ENCODE results near the gene GAPT.

GAPT gene

DNA sequence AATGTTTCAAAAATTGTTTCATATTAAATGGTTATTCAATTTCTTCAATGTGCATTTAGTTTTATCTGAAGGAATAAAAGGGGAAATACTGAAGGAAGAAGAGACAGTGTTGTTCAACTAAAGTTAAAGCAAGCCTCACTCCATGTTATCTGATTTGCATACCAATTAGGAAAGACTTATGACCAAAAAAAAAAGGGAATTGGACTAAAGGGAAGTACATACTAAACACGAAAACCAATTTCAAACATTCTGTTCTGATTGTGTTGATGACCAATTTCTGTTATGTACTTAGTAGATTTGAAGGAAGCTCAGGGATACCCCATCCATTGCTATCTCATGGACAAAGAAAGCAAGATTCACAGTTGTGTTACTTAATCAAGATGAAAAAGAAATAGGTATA is 4.9 kb upstream of the GAPT start:
- TF ChIP-seq, protein P1, sequence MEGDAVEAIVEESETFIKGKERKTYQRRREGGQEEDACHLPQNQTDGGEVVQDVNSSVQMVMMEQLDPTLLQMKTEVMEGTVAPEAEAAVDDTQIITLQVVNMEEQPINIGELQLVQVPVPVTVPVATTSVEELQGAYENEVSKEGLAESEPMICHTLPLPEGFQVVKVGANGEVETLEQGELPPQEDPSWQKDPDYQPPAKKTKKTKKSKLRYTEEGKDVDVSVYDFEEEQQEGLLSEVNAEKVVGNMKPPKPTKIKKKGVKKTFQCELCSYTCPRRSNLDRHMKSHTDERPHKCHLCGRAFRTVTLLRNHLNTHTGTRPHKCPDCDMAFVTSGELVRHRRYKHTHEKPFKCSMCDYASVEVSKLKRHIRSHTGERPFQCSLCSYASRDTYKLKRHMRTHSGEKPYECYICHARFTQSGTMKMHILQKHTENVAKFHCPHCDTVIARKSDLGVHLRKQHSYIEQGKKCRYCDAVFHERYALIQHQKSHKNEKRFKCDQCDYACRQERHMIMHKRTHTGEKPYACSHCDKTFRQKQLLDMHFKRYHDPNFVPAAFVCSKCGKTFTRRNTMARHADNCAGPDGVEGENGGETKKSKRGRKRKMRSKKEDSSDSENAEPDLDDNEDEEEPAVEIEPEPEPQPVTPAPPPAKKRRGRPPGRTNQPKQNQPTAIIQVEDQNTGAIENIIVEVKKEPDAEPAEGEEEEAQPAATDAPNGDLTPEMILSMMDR (IDR thresholded peaks at IDR 0.05; ENCODE audit: insufficient read depth, low read depth, low read length, missing control alignments): no peak
- H3K4me3 ChIP-seq (ENCODE audit: low read depth, low read length): no peak overlapping the region
- DNase-seq (ENCODE audit: low read depth): no peak

DNA sequence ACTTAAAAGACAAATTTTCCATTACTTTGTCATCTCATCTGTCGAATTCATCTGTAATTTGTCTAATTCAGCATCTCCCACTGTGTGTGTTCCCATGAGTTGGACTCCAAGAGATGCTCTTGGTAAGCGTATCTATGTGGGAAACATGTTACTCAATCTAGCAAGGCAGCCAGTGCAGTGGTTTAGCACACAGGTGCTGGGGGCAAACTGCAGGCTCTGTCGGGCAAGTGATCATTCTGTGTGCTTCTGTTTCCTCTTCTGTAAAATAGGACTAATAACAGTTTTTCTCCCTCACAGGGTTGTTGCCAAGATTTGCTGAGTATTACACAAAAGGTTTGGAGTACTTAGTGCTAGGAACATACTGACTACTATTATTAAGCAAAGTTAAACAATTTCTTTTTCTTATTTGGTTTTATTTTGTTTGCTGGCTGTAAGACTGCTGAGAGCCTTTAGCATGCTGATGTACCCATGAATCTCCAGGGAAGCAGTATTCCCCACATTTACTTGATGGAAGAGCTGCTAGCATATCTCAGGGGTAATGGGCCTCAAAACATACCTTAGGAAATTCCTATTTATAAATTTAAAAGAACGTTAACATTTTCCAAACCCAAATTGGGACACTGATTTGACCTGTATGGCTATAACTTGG is 709 bp upstream of the GAPT start:
- no peak for DNase-seq (ENCODE audit: low read depth)
- TF ChIP-seq, protein P1 (IDR thresholded peaks at IDR 0.05; ENCODE audit: insufficient read depth, low read depth, low read length, missing control alignments): no peak
- no peak overlapping the region for H3K4me3 ChIP-seq (ENCODE audit: low read depth, low read length)

DNA sequence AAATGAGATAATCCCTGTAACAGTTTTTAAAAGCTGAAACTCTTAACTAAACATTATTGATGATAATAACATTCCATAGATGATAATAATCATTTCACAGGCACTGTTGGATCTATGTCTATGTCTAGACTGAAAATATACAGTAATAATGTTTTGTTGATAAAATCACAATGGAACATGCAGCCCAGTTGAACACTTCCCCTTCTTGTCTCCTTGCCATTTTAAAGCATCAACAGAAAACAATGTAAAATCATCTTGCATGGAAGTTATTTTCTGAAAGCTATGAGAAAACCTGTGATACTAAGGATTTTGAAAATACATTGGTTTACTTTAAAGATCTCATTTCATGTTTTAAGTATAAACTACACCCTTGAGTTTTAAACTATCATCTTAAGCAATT is 1.9 kb downstream of the GAPT start:
- no peak for DNase-seq (ENCODE audit: low read depth)
- H3K4me3 ChIP-seq (ENCODE audit: low read depth, low read length): no peak overlapping the region
- TF ChIP-seq, protein P1 (IDR thresholded peaks at IDR 0.05; ENCODE audit: insufficient read depth, low read depth, low read length, missing control alignments): no peak

DNA sequence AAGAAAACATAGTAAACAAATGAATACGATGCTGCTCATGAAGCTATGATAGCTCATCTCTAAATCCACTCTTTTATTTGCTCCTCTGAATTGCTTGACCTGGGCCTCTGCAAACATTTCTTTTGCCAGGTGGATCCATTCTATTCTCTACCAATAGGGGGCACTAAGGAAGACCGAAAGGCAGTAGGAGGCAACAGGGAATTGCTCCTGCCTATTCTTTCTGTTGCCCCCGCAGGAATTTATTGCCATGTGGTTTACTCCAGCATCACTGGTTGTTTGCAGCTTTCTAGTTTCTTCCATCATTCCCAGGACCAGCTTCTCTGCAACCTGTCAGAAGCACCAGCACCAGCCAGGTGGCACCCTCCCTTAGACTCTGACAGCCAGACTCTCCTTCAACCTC is 5.3 kb downstream of the GAPT start:
- TF ChIP-seq, protein P1 (IDR thresholded peaks at IDR 0.05; ENCODE audit: insufficient read depth, low read depth, low read length, missing control alignments): peak; percentile 30
- H3K4me3 ChIP-seq (ENCODE audit: low read depth, low read length): no peak overlapping the region
- no peak for DNase-seq (ENCODE audit: low read depth)

DNA sequence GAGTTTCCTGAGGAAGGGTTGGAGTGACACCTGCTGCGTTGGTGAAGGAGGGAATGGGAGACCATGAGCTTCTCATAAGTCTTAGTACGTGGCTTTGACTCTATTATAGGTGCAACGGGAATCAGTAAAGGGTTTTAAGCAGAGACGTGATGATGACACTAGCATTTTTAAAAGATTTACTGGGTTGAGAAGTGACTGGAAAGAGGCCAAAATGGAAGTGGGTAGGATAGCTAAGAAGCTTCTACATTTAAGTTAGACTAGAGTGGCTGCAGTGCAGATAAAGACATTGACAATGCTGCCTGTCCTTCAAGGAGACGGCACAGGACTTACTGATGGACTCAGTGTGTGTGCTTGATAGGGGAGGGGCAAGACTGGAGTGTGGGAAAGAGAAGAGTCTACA is 6.2 kb downstream of the GAPT start:
- TF ChIP-seq, protein P1 (IDR thresholded peaks at IDR 0.05; ENCODE audit: insufficient read depth, low read depth, low read length, missing control alignments): no peak
- no peak for DNase-seq (ENCODE audit: low read depth)
- H3K4me3 ChIP-seq (ENCODE audit: low read depth, low read length): no peak overlapping the region

DNA sequence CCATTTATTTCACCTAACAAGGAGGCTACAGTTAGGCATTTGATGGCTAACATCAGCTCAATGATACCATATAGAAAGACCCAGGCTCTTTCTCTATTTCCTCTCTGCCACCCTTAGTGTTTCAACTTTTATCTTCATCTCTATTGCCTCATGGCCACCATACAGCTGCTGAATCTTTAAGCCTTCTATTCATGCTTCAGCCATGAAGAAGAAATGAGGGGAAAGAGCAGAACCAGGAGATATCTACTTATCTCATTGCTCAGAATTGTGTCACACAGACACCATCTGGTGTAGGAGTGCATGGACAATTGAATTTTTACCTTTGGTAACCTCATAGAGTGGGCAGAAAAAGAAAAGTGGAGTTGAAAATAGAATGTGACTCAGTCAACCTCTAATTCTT is 6.7 kb downstream of the GAPT start:
- no peak overlapping the region for H3K4me3 ChIP-seq (ENCODE audit: low read depth, low read length)
- TF ChIP-seq, protein P1 (IDR thresholded peaks at IDR 0.05; ENCODE audit: insufficient read depth, low read depth, low read length, missing control alignments): no peak
- DNase-seq (ENCODE audit: low read depth): no peak

DNA sequence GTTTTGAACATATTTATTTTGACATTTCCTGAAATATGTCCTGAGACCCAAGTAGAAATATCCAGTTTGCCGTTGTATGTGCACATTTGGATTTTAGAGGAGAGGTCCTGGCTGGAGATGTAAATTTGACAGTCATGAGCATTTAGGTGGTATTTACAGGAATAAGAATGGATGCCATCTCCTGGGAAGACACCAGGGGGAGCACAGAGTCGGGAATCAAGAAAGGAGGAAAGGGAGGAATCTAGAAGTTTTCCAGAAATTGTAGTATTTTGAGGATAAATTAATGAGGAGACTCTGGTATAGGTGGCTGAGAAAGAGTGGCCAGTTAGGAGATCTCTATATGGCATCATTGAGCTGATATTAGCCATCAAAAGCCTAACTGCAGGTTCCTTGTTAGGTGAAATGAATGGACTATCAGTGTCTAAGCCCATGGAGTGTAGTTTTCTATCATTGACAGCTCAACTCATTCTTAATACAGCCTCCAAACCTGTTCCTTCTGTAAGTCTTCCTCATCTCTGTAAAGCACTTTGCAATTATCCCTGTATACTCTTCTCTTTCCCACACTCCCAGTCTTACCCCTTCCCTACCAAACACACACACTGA is 7.2 kb downstream of the GAPT start:
- no peak for DNase-seq (ENCODE audit: low read depth)
- TF ChIP-seq, protein P1 (IDR thresholded peaks at IDR 0.05; ENCODE audit: insufficient read depth, low read depth, low read length, missing control alignments): peak; percentile 41
- H3K4me3 ChIP-seq (ENCODE audit: low read depth, low read length): no peak overlapping the region
